ENCODE measurements around the gene IL36B.

The IL36B gene

DNA sequence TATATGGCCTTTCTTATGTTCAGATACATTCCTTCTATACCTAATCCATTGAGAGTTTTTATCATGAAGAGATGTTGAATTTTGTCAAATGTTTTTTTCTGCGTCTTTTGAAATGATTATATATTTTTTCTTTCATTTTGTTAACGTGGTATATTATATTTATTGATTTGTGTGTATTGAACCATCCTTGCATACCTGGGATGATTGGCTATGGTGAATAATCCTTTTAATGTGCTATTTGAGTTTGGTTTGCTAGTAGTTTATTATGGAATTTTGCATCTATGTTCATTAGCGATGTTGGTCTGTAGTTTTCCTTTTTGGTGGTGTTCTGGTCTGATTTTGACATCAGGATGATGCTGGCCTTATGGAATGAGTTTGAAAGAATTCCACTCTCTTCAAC, 63.1 kb downstream of the IL36B start:
- no peak overlapping the region for H3K4me2 ChIP-seq (ENCODE audit: low read length)
- no peaks in the 10 kb centered on the region for H4K20me1 ChIP-seq (ENCODE audit: control insufficient read depth, insufficient read depth, low read depth, low read length)
- no peak for TF ChIP-seq EZH2phosphoT487 (IDR thresholded peaks at IDR 0.05; ENCODE audit: borderline replicate concordance, low read length)
- TF ChIP-seq, protein P1, sequence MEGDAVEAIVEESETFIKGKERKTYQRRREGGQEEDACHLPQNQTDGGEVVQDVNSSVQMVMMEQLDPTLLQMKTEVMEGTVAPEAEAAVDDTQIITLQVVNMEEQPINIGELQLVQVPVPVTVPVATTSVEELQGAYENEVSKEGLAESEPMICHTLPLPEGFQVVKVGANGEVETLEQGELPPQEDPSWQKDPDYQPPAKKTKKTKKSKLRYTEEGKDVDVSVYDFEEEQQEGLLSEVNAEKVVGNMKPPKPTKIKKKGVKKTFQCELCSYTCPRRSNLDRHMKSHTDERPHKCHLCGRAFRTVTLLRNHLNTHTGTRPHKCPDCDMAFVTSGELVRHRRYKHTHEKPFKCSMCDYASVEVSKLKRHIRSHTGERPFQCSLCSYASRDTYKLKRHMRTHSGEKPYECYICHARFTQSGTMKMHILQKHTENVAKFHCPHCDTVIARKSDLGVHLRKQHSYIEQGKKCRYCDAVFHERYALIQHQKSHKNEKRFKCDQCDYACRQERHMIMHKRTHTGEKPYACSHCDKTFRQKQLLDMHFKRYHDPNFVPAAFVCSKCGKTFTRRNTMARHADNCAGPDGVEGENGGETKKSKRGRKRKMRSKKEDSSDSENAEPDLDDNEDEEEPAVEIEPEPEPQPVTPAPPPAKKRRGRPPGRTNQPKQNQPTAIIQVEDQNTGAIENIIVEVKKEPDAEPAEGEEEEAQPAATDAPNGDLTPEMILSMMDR (IDR thresholded peaks at IDR 0.05; ENCODE audit: low read depth, low read length, poor library complexity, severe bottlenecking) = no peak
- H3K79me2 ChIP-seq (ENCODE audit: control insufficient read depth, low read length) = no peaks in the 10 kb centered on the region
- no peak overlapping the region for H3K27ac ChIP-seq (ENCODE audit: low read depth, low read length)
- H3K27me3 ChIP-seq (ENCODE audit: control insufficient read depth, low read length) = no peaks in the 10 kb centered on the region
- no peaks in the 10 kb centered on the region for H3F3A ChIP-seq (ENCODE audit: control insufficient read depth, insufficient read depth)
- H3K9me3 ChIP-seq (ENCODE audit: control insufficient read depth, insufficient read depth, low read length) = no peaks in the 10 kb centered on the region
- H3K4me3 ChIP-seq (ENCODE audit: low read length) = no peak overlapping the region
- H3K9me2 ChIP-seq (replicated peaks; ENCODE audit: control insufficient read depth, low read length) = no peaks in the 10 kb centered on the region
- H3K36me3 ChIP-seq (ENCODE audit: control insufficient read depth, low read length) = no peaks in the 10 kb centered on the region
- no peaks in the 10 kb centered on the region for H3K4me1 ChIP-seq (ENCODE audit: control insufficient read depth, low read length)

DNA sequence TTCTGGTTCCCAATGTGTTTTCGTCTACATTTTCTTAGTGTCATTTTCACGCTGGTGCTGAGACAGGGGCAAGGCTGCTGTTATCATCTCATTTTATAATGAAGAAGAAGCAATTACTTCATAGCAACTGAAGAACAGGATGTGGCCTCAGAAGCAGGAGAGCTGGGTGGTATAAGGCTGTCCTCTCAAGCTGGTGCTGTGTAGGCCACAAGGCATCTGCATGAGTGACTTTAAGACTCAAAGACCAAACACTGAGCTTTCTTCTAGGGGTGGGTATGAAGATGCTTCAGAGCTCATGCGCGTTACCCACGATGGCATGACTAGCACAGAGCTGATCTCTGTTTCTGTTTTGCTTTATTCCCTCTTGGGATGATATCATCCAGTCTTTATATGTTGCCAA, 67.6 kb downstream of the IL36B start:
- Histone ChIP-seq H3K9me2 (replicated peaks; ENCODE audit: control insufficient read depth, low read length) (no peaks in the 10 kb centered on the region), H3K27me3 (ENCODE audit: control insufficient read depth, low read length) (peaks cover 3% of the 10 kb centered on the region; the same call in 1 of the 2 replicates), H3K27ac (ENCODE audit: low read depth, low read length) (no peak overlapping the region), H3F3A (ENCODE audit: control insufficient read depth, insufficient read depth) (no peaks in the 10 kb centered on the region), H3K9me3 (ENCODE audit: control insufficient read depth, insufficient read depth, low read length) (no peaks in the 10 kb centered on the region), H3K36me3 (ENCODE audit: control insufficient read depth, low read length) (no peaks in the 10 kb centered on the region), H3K79me2 (ENCODE audit: control insufficient read depth, low read length) (no peaks in the 10 kb centered on the region), H3K4me3 (ENCODE audit: low read length) (no peak overlapping the region), H4K20me1 (ENCODE audit: control insufficient read depth, insufficient read depth, low read depth, low read length) (no peaks in the 10 kb centered on the region), H3K4me1 (ENCODE audit: control insufficient read depth, low read length) (no peaks in the 10 kb centered on the region), H3K4me2 (ENCODE audit: low read length) (no peak overlapping the region)
- TF ChIP-seq, protein P1 (IDR thresholded peaks at IDR 0.05; ENCODE audit: low read depth, low read length, poor library complexity, severe bottlenecking) = no peak
- no peak for TF ChIP-seq EZH2phosphoT487 (IDR thresholded peaks at IDR 0.05; ENCODE audit: borderline replicate concordance, low read length)

DNA sequence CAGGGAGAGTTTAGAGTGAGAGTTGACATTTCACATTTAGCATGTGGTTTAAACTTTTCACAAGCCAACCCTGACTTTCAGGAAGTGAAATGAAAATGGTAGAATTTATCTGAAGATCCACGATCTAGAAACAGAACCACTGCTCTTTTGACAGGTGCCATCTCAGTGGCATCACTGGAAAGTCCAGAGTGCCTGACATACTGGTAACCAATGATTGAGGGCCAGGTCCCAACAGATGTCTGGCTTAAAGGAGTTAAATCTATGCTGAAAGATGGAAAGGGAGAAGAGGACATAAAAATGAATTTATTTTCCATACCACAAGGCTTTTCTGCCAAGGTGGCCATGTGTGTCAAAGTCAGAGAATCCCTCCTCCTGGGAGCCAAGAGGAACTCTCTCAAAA, 72.1 kb downstream of the IL36B start:
- H3K4me3 ChIP-seq (ENCODE audit: low read length) = no peak overlapping the region
- no peak overlapping the region for H3K27ac ChIP-seq (ENCODE audit: low read depth, low read length)
- H3K36me3 ChIP-seq (ENCODE audit: control insufficient read depth, low read length) = no peaks in the 10 kb centered on the region
- H3K9me3 ChIP-seq (ENCODE audit: control insufficient read depth, insufficient read depth, low read length) = no peaks in the 10 kb centered on the region
- H3K27me3 ChIP-seq (ENCODE audit: control insufficient read depth, low read length) = peaks cover 5% of the 10 kb centered on the region; the same call in 1 of the 2 replicates
- H3F3A ChIP-seq (ENCODE audit: control insufficient read depth, insufficient read depth) = no peaks in the 10 kb centered on the region
- H3K4me2 ChIP-seq (ENCODE audit: low read length) = no peak overlapping the region
- TF ChIP-seq, protein P1 (IDR thresholded peaks at IDR 0.05; ENCODE audit: low read depth, low read length, poor library complexity, severe bottlenecking) = no peak
- no peak for TF ChIP-seq EZH2phosphoT487 (IDR thresholded peaks at IDR 0.05; ENCODE audit: borderline replicate concordance, low read length)
- H3K4me1 ChIP-seq (ENCODE audit: control insufficient read depth, low read length) = no peaks in the 10 kb centered on the region
- H3K9me2 ChIP-seq (replicated peaks; ENCODE audit: control insufficient read depth, low read length) = no peaks in the 10 kb centered on the region
- H4K20me1 ChIP-seq (ENCODE audit: control insufficient read depth, insufficient read depth, low read depth, low read length) = no peaks in the 10 kb centered on the region
- H3K79me2 ChIP-seq (ENCODE audit: control insufficient read depth, low read length) = no peaks in the 10 kb centered on the region

All from DOHH2 (cell line).